ENCODE measurements around the gene TOB1.

Gene TOB1

DNA sequence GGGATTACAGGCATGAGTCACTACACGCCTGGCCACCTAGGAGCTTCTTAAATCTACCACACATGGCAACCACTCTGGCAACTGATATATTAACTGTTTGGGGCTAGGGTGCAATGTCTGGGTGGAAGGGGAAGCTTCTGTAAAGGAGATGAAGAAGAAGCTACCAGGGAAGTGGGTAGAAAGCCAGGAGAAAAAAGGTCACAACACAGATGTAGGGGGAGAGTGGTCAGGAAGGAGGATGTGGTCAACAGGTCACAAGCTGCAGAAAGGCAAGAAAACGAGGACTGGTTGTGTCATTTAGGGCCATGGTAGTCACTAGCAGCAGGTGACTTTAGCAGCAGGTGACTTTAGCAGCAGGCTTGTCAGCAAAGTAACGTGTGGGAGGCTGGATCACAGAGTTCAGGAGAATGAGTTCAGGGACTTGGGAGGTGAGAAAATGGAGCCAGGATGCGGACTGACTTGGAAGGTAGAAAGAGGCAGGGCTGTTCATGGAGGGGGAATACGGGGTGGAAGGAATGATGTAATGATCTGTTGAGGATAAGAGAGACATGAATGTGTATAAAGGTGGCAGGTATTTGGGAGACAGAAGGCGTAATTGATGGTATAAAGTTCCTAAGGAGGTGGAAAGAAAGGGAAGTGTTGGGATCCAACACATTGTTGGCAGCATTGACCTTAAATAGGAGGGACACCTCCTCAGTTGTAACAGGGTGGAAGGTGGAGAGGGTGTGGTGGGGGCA, 47.1 kb downstream of the TOB1 start:
- DNase-seq (ENCODE audit: low read depth) = no peak
- in situ Hi-C loops (cut with HindIII; ENCODE audit: low sequenced_read_pairs) = no loop called here
- TF ChIP-seq, protein P1, sequence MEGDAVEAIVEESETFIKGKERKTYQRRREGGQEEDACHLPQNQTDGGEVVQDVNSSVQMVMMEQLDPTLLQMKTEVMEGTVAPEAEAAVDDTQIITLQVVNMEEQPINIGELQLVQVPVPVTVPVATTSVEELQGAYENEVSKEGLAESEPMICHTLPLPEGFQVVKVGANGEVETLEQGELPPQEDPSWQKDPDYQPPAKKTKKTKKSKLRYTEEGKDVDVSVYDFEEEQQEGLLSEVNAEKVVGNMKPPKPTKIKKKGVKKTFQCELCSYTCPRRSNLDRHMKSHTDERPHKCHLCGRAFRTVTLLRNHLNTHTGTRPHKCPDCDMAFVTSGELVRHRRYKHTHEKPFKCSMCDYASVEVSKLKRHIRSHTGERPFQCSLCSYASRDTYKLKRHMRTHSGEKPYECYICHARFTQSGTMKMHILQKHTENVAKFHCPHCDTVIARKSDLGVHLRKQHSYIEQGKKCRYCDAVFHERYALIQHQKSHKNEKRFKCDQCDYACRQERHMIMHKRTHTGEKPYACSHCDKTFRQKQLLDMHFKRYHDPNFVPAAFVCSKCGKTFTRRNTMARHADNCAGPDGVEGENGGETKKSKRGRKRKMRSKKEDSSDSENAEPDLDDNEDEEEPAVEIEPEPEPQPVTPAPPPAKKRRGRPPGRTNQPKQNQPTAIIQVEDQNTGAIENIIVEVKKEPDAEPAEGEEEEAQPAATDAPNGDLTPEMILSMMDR (IDR thresholded peaks at IDR 0.05; ENCODE audit: low read depth, low read length, missing control alignments) = no peak
- no peak overlapping the region for H3K4me3 ChIP-seq (ENCODE audit: low read depth, low read length)

DNA sequence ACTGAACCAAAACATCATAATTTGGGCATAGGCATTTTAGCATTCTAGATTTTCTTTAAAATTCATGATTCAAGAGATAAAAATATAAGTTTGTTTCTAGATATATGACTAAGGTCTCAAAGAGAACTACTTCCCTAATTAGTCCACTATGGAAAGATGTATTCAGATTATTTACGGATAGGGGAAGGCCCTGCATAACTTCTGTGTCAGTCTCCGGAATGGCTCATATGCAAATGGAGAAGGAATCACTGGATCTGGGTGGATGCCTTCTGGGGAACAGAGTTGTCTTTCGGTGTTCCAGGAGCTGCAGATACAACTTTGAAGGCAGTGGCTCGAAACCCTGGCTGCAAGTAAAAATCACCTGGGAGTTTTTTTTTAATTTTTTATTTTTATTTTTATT, 47.9 kb downstream of the TOB1 start:
- in situ Hi-C loops (cut with HindIII; ENCODE audit: low sequenced_read_pairs) = no loop called here
- H3K4me3 ChIP-seq (ENCODE audit: low read depth, low read length) = no peak overlapping the region
- no peak for DNase-seq (ENCODE audit: low read depth)
- TF ChIP-seq, protein P1 (IDR thresholded peaks at IDR 0.05; ENCODE audit: low read depth, low read length, missing control alignments) = no peak

DNA sequence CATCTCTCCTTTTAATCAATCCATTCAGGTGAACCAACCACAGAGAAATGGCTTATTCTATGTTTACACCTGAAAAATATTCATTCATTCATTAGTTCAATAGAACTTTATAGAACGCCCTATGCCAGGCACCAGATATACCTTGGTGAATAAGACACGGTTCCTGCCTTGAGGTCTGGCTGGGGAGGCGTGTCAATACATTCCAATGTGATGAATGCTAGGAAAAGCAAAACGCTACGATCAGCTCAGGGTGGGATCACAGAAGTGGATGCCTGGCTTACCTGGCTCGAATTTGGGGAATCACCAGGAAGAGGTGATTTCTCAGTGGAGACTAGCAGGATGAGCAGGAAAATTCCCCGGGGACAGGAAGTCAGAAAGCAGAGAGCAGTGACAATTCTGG, 48.3 kb downstream of the TOB1 start:
- in situ Hi-C loops (cut with HindIII; ENCODE audit: low sequenced_read_pairs) = no loop called here
- TF ChIP-seq, protein P1 (IDR thresholded peaks at IDR 0.05; ENCODE audit: low read depth, low read length, missing control alignments) = no peak
- no peak overlapping the region for H3K4me3 ChIP-seq (ENCODE audit: low read depth, low read length)
- DNase-seq (ENCODE audit: low read depth) = no peak

DNA sequence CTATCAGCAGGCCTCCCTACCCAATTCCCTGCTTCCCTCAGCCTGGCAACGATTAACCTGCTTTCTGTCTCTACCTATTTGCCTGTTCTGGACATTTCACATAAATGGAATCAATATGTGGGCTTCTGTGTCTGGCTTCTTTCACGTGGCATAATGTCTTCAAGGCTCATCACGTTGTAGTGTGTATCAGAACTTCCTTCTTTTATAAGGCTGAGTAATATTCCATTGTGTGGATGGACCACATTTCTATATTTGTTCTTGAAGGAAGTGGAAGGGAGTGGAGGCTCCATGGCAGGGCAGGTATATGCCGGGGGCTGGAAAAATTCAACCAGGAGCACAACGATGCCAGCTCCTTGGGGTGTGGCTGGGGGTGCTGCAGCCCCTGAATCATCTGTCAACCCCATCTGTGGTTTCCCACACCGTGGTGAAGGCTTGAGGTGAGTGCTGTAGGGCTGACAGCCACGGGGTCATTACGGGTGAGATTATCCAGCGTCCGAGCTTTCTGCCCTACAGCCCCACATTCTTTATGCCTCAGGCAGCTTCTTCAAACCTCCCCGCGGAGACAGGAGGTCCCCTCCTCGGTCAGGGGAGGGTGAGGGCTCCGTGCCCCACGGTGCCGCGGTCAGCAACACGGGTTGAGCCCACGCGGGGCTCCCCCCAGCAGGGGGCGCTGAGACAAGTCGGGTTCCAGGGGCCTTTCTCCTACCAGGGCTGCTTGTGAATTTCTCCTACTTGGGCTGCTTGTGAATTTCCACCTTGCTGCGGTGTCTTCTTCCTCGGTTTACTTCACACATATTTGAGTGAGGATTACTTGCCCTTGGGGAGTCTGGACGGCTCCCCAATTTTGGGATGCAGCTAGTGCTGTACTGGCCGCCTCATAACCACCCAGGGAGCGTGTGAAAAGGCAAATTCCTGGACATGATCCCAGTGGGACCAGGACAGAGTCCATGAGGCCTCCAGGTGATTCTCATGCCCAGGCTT, 49.1 kb downstream of the TOB1 start:
- TF ChIP-seq, protein P1 (IDR thresholded peaks at IDR 0.05; ENCODE audit: low read depth, low read length, missing control alignments) = peak; percentile 66
- DNase-seq (ENCODE audit: low read depth) = no peak
- in situ Hi-C loops (cut with HindIII; ENCODE audit: low sequenced_read_pairs) = no loop called here
- H3K4me3 ChIP-seq (ENCODE audit: low read depth, low read length) = no peak overlapping the region

DNA sequence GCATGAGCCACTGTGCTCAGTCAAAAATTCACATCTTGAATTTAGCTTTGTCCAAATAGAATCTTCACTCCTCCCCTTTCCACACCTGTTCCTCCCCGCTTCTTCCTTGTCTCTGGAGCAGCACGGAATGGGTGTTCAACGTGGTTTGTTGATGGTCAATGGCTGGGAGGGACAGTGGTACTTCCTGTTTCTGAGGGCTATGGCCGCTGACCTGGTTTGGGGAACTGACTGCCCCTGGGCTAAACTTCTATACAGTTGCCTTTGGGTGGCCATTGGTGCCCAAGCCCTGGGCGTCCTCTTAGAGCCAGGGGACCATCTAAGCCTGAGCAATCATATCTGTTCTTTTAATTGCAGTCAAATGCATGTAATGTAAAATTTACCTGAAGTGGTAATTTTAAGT, 49.9 kb downstream of the TOB1 start:
- H3K4me3 ChIP-seq (ENCODE audit: low read depth, low read length) = no peak overlapping the region
- in situ Hi-C loops (cut with HindIII; ENCODE audit: low sequenced_read_pairs) = no loop called here
- TF ChIP-seq, protein P1 (IDR thresholded peaks at IDR 0.05; ENCODE audit: low read depth, low read length, missing control alignments) = no peak
- DNase-seq (ENCODE audit: low read depth) = no peak

DNA sequence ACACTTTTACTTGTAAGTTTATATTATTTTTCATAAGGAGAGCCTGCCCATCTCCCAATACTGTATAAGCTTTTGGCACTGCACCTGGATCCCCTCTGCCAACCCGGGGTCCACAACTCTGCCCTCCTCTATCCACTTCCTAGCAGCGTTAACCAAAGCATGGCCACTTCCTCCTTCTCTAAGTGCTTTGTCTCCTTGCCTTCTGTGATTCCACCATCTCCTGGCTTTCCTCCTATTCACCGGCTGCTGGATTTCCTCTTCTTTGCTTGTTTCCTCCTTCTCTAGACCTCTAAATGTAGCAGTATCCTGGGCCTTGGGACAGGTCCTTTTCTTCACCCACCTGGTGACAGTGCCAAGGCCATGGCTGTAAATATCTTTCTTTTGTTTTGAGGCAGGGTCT, 50.8 kb downstream of the TOB1 start:
- in situ Hi-C loops (cut with HindIII; ENCODE audit: low sequenced_read_pairs) = no loop called here
- TF ChIP-seq, protein P1 (IDR thresholded peaks at IDR 0.05; ENCODE audit: low read depth, low read length, missing control alignments) = no peak
- no peak overlapping the region for H3K4me3 ChIP-seq (ENCODE audit: low read depth, low read length)
- DNase-seq (ENCODE audit: low read depth) = no peak

All from astrocyte of the cerebellum (primary cell).